HEK293T (cell line): ENCODE results near the gene CHKA.

Experiments
- BHLHE40 ChIP-seq: fragments of 450-650 bp; IDR thresholded peaks from 2 replicates; pipeline ENCODE4 v1.6.1; 2016; ENCODE audit warnings: mild to moderate bottlenecking, moderate library complexity, borderline replicate concordance
- FOXM1 ChIP-seq: fragments of 450-650 bp; IDR thresholded peaks from 2 replicates; pipeline ENCODE4 v1.6.1; 2017; ENCODE audit warnings: mild to moderate bottlenecking, borderline replicate concordance
- L3MBTL2 ChIP-seq: fragments of 450-650 bp; conservative IDR thresholded peaks from 2 replicates; pipeline ENCODE4 v1.6.1; 2016; ENCODE audit warnings: mild to moderate bottlenecking
- NFRKB ChIP-seq: fragments of 450-650 bp; IDR thresholded peaks from 2 replicates; pipeline ENCODE4 v1.6.1; 2016; ENCODE audit warnings: mild to moderate bottlenecking, moderate library complexity
- SP1 ChIP-seq: fragments of 450-650 bp; IDR thresholded peaks from 2 replicates; pipeline ENCODE4 v1.6.1; 2017
- SUZ12 ChIP-seq: fragments of 450-650 bp; IDR thresholded peaks from 2 replicates; pipeline ENCODE4 v1.6.1; 2016; ENCODE audit warnings: mild to moderate bottlenecking
- ZNF384 ChIP-seq: fragments of 450-650 bp; IDR thresholded peaks from 2 replicates; pipeline ENCODE4 v1.6.1; 2016

GRCh38 chr11:68014157-68014946 lies 106.8 kb downstream of the CHKA start:
- no peak for TF ChIP-seq ZNF384
- no peak for TF ChIP-seq L3MBTL2
- TF ChIP-seq NFRKB, result no peak
- TF ChIP-seq SP1, result no peak
- TF ChIP-seq BHLHE40, result no peak
- TF ChIP-seq SUZ12, result no peak
- TF ChIP-seq FOXM1, result no peak
